GM18498 (cell line): ENCODE data around the gene CCDC183.
A peak's percentile ranks its signal among the peaks of the same experiment; 100 is the strongest.
"Not testable (repeated sequence)": the region's sequence is repeated elsewhere in the genome, so short reads cannot be mapped to it uniquely, and the experiment has no call there.

Experiments
- ATAC-seq: cut with Tn5 transposase; IDR thresholded peaks from one replicate; pipeline ENCODE4 v1.9.1; 2021; ENCODE audit warnings: mild to moderate bottlenecking, moderate library complexity; ENCODE audit not compliant: unreplicated experiment

CCDC183 gene

GRCh38 chr9:136837146-136837855, 41.2 kb downstream of the CCDC183 start:
- no peak for ATAC-seq

DNA sequence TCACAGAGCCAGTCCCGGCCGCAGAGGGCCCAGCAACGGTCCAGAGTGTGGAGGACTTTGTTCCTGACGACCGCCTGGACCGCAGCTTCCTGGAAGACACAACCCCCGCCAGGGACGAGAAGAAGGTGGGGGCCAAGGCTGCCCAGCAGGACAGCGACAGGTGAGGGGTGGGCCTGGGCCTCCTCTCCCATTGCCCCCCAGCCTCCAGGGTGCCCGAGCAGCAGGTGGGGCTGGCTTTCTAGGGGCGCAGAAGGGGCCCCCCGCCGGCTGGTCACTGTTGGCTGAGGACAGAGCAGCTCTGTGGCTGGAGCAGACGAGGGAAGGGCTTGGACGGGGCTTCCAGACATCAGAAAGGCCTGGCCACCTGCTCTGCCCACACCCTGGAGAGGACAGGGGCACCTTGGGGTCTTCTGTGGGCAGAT, 41.7 kb downstream of the CCDC183 start:
- ATAC-seq, result not testable (repeated sequence)

DNA sequence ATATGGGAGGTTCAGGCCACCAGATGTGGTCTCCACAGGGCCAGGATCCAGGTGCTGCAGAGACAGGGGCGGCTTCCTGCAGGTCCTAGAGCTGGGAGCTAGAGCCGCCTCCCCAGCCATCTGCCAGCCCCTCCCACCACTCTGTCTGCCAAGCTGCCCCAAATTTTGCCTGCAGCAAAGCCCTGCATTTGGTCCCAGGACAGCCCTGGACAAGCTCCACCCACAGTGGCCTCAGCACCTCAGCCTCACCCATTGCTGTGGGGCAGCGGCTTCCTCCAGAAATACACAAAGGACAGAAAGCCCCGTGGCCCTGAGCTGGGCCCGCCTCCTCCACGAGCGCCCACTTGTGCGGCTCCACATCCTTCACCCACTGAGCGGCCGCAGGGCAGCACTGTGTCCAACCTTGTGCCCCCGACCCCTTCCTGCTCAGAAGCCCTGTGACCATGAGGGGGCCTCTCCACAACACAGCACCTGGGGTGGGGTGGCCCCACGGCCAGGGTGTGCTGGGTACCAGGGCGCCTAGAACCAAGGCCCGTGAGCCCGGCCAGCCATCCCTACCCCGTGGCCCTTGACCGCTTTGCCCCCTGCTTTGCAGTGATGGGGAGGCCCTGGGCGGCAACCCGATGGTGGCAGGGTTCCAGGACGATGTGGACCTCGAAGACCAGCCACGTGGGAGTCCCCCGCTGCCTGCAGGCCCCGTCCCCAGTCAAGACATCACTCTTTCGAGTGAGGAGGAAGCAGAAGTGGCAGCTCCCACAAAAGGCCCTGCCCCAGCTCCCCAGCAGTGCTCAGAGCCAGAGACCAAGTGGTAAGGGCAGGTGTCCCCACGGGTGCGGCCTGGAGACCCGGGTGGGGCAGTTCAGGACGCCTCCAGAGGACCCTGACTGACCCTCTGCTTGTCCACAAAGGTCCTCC, 42.4 kb downstream of the CCDC183 start:
- ATAC-seq, result no peak

DNA sequence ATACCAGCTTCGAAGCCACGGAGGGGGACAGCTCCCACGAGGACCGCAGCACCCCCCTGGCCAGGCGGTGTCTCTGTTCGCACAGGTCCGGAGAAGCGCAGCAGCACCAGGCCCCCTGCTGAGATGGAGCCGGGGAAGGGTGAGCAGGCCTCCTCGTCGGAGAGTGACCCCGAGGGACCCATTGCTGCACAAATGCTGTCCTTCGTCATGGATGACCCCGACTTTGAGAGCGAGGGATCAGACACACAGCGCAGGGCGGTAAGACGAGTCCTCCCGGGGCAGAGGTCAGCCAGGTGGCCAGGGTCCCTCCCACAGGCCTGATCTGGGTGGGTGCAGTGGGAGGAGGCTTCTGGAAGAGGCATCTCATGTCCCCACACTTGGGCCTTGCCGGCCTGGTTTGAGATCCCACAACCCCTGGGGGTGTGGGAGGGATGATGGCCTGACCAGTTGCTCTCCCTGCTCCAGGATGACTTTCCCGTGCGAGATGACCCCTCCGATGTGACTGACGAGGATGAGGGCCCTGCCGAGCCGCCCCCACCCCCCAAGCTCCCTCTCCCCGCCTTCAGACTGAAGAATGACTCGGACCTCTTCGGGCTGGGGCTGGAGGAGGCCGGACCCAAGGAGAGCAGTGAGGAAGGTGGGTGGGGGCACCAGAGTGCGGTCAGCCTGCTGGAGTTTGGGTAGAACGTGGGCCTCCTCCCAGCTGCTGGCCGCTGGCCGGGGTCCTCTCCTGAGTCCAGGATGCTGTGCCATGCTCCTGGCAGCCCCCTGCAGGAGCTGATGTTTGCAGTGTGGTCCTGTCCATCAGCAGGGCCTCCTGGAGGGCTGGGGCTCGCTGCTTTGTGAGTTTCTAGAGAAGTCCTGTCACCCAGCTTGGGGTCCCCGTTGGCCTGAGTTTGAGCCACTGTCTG, 43.3 kb downstream of the CCDC183 start:
- no peak for ATAC-seq

DNA sequence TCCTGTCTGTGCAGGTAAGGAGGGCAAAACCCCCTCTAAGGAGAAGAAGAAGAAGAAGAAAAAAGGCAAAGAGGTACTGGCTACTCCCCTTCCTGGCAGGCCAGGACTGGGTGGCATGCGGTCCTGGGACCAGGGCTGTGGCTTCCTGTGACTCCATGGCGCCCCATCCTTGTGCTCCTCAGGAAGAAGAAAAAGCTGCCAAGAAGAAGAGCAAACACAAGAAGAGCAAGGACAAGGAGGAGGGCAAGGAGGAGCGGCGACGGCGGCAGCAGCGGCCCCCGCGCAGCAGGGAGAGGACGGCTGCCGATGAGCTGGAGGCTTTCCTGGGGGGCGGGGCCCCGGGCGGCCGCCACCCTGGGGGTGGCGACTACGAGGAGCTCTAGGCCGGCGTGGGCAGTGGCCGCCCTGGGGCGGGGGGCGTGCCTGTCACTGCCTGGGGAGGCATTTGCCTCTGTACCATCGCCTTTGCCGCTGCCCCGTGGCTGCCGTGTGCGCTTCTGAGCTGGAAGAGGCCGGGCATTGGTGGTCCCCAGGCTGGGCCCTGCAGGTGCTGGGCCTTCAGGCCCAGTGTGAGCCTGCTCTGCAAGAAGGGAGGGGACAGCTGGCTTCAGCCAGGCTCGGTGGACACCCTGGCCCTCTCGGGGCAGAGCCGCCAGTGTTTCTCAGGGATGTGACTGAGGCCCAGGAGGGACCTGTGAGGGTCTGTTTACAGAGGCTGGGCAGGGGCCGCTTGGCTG, 44.2 kb downstream of the CCDC183 start:
- ATAC-seq, result no peak

DNA sequence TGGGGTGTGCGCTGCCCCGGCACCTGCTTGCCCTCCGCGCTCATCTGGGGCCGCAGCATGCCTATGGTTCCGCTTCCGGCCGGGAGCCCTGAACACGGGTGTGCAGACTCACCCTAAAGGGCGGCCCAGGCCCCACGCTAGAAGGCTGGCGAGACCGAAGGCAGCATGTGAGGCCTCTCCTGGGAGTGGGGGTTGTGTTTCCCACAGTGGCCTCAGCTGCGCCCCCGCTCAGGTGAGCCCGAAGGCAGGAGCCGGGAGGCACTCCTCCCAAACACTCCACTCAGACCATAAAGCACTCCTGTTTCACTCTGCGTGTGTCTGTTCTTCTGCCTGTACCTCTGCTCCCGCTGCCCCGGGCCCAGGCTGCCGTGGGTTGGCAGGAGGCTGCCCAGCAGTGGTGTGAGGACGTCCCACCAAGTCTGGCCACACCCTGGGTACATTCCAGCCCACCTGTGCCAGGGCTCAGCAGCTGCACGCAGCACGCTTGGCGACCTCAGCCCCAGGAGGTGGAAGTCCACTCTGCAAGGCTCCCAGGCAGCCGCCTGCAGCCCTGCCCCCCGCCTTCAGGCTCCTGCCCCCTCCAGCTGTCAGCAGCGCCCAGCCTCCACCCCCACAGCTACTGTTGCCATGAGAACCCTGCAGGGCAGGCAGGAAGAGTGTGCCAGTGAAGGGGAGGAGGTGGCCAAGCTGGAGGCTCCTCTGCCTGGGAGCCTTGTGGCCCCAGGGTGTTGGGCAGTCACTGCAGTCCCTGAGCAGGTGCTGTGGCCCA, 44.9 kb downstream of the CCDC183 start:
- ATAC-seq, result no peak

- not testable (repeated sequence) for ATAC-seq
Observed at GRCh38 chr9:136841646-136842379, 45.7 kb downstream of the CCDC183 start.

DNA sequence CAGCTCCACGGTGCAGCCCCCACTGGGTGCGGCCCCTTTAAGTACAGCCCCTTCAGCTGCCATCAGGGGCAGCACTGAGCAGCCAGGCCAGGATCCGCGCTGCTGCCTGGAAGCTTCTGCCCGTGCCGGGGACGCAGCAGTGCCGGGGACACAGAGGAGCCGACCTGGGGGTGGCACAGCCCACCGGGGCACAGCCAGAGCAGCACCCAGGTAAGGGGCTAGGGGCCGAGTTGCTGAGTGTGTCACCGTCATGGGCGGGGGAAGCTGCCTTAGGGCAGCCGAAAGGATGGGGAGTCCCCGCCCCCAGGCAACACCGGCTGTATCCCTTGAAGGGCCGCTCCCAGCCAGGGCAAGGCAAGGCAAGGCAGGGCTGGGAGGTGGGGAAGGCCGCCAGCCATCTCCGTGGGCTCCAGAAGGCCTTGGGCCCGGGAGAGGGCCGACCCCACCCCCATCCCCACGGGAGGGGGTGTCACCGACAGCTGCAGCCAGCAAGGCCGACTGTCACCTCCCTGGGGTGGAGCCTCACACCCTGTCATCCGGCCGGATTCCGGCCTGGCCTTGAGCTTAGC, 46.3 kb downstream of the CCDC183 start, which contains the start of gene AJM1:
TSS of gene AJM1 (plus strand) at position 99 of the 569 bp plus-strand sequence. CDS start 1,937 bp downstream, outside the sequence.
- ATAC-seq, result peak; percentile 76

DNA sequence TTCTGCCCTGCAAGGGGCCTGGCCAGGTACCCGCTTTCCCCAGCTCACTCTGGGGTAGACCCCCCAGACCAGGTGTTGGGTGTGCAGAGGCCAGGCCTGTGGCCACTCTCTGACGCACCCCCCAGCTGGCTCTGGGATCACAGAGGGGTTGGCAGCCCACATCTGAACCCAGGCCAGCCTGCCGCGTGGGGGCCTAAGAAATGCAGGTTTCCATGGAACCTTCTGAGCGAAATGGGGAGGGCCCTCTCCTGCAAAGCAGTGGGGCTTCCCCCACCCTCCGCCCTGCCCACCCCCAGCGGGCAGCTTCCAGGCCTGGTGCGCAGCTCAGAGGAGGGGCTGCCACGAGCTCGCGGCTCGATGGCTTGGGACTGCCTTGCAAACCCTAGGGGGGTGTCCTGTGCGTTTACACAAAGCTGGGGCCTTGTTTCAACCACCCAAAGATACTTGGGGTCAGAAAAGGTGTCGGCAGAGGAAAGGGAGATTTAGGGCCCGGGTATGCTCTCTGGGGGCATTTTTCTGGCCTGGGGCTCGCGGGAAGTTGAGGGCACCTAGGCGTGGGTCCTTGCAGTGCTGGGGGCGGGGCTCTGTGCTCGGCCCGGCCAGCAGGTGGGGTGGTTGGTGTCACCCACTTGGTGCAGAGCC, 47.1 kb downstream of the CCDC183 start:
- ATAC-seq, result not testable (repeated sequence)

DNA sequence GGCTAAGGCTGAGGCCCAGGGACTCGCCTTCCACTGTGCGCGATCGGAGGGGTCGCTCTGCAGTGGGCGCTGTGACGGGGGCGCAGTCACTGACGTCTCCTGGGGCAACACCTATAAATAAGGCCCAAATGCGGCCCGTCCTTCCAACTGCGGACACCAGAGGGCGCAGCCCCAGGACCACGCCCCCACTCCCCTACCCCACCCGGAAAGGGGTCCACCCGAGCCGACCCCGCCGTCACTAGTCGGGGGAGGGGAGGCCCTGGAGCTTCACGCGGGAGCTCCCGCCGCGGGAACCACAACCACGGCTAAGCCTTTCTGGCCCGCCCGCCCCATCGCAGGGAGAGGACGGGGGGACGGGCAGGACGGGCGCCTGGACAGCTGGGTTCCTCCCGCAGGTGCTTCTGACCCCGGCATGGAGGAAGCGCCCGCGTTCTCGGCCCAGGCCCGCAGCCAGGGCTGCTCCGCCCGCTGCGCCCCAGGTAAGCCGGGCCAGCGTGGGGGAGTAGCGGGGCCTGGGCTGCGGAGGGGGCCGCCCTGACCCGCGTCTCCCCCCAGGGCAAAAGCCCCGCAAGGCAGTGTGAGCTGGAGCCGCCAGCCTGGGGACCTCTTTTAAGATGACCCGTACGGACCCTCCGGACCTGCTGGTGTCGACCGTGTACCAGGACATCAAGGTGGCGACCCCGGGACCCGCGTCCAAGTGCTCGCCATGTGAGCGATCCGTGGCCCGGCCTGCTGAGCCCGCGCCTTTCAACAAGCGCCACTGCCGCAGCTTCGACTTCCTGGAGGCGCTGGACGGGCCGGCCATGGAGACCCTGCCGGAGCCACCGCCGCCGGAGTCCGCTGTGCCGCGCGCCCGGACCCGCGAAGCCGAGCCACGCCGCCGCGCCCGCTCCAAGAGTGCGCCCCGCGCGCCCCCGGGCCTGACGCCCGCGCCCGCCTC, 47.9 kb downstream of the CCDC183 start:
- not testable (repeated sequence) for ATAC-seq

- ATAC-seq, result no peak
Observed at GRCh38 chr9:136844761-136845464, 48.8 kb downstream of the CCDC183 start.

DNA sequence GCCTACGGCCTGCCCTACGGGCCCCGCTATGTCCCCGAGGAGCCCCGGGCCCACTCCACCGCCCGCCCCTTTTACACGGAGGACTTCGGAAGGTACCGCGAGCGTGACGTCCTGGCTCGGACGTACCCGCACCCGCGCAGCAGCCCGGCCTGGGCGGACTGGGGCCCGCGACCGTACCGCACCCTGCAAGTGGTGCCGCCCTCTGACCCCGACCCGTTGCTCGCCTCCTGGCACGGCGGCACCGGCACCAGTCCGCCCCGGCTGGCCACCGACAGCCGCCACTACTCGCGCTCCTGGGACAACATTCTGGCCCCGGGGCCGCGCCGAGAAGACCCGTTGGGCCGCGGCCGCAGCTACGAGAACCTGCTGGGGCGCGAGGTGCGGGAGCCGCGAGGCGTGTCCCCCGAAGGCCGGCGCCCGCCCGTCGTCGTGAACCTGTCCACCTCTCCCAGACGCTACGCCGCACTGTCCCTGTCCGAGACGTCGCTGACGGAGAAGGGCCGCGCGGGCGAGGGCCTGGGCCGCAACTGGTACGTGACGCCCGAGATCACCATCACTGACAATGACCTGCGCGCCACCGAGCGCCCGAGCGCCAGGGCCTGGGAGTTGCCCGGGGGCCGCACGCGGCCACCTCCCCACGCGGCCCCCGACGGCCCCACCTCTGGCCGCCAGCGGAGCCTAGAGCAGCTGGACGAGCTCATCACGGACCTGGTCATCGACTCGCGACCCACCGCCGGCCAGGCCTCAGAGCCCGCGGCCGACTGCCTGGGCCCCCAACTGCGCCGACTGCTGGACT, 49.5 kb downstream of the CCDC183 start:
- ATAC-seq, result no peak

GRCh38 chr9:136846376-136847087, 50.4 kb downstream of the CCDC183 start:
- no peak for ATAC-seq

DNA sequence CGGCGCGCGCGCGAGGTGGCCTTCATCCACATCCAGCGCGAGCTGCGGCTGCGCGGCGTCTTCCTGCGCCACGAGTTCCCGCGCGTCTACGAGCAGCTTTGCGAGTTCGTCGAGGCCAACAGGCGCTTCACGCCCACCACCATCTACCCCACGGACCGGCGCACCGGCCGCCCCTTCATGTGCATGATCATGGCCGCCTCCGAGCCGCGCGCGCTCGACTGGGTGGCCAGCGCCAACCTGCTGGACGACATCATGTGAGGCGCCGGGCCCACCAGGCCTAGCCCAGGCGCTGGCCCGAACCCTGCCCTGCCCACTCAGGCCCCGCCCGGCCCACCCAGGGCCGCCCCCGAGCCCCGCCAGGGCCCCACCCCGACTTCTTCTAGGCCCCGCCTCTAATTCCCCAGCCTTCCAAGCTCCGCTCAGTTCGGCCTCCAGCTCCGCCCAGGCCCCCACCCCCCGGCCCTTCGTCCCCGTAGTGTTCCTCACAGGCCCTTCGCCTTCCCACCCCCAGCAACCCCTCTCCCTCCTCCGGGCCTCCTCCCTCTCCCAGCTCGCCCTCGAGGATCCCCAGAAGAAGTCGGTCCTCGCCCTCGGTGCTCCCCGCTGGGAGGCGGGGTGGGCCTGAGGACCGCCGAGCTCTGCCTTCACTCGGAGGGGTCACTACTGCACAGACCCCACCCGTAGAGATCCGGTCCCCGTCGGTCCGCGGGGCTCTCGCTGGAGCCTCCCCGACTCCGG, 51.1 kb downstream of the CCDC183 start:
- no peak for ATAC-seq
